HCEC 1CT (cell line): ENCODE results near the gene BRMS1L.

Source experiments
- DNase-seq: peaks from one replicate; pipeline ENCODE4 v3.0.0-alpha.2; 2017

The BRMS1L gene

GRCh38 chr14:35866595-35867279, 40.6 kb downstream of the BRMS1L start:
- DNase-seq, result no peak

GRCh38 chr14:35867280-35867629, 41.1 kb downstream of the BRMS1L start:
- DNase-seq, result peak; percentile 11

- DNase-seq, result no peak
Observed at GRCh38 chr14:35875296-35875695, 49.2 kb downstream of the BRMS1L start.

- no peak for DNase-seq
Observed at GRCh38 chr14:35877276-35877675, 51.1 kb downstream of the BRMS1L start.

- DNase-seq, result peak; percentile 87
Observed at GRCh38 chr14:35878272-35879150, 52.4 kb downstream of the BRMS1L start.

GRCh38 chr14:35879151-35879648, 53.1 kb downstream of the BRMS1L start:
- DNase-seq, result peak; percentile 41

- DNase-seq, result peak; percentile 32
Observed at GRCh38 chr14:35879654-35880249, 53.6 kb downstream of the BRMS1L start.

- no peak for DNase-seq
Observed at GRCh38 chr14:35881280-35881679, 55.1 kb downstream of the BRMS1L start.

- DNase-seq, result peak; percentile 25
Observed at GRCh38 chr14:35883677-35884293, 57.6 kb downstream of the BRMS1L start.

GRCh38 chr14:35890308-35890707, 64.2 kb downstream of the BRMS1L start:
- no peak for DNase-seq

- no peak for DNase-seq
Observed at GRCh38 chr14:35895256-35895655, 69.1 kb downstream of the BRMS1L start.

- DNase-seq, result no peak
Observed at GRCh38 chr14:35897616-35898111, 71.5 kb downstream of the BRMS1L start.

- no peak for DNase-seq
Observed at GRCh38 chr14:35898217-35898775, 72.2 kb downstream of the BRMS1L start.

GRCh38 chr14:35900741-35901140, 74.6 kb downstream of the BRMS1L start:
- no peak for DNase-seq

GRCh38 chr14:35909665-35910064, 83.5 kb downstream of the BRMS1L start:
- no peak for DNase-seq

GRCh38 chr14:35910191-35910590, 84.1 kb downstream of the BRMS1L start:
- DNase-seq, result no peak

- no peak for DNase-seq
Observed at GRCh38 chr14:35911097-35911496, 85.0 kb downstream of the BRMS1L start.

GRCh38 chr14:35915185-35915584, 89.0 kb downstream of the BRMS1L start:
- DNase-seq, result no peak

GRCh38 chr14:35915775-35916174, 89.6 kb downstream of the BRMS1L start:
- DNase-seq, result no peak
